Smooth muscle cell (in vitro differentiated cells): Measurements from ENCODE around the gene PRICKLE2. TPM values are rescaled to one million over a fixed set of nuclear protein-coding genes. Genes with fewer than 3 reads are reported as not detected.

ENCODE experiments used
- DNase-seq: peaks from one replicate; lab custom pipeline; 2025; ENCODE audit not compliant: unreplicated experiment; lab: John Stamatoyannopoulos, UW
- H2AFZ ChIP-seq: fragments of 200-600 bp; sonication (generic); 2 replicates; pipeline ENCODE4 v1.6.0; 2016; ENCODE audit warnings: antibody characterized with exemption, low read depth, mild to moderate bottlenecking
- H3F3A ChIP-seq: fragments of 200-600 bp; sonication (generic); 2 replicates; pipeline ENCODE4 v1.6.0; 2017; ENCODE audit warnings: antibody characterized with exemption, low read depth
- H3K27ac ChIP-seq: fragments of 200-600 bp; sonication (generic); 2 replicates; pipeline ENCODE4 v1.5.1; 2016; ENCODE audit warnings: low read depth, mild to moderate bottlenecking
- H3K27me3 ChIP-seq: fragments of 200-600 bp; sonication (generic); 2 replicates; pipeline ENCODE4 v1.6.1; 2016; ENCODE audit warnings: low read depth, mild to moderate bottlenecking
- H3K36me3 ChIP-seq: fragments of 200-600 bp; sonication (generic); 2 replicates; pipeline ENCODE4 v1.5.1; 2016; ENCODE audit warnings: low read depth
- H3K4me1 ChIP-seq: fragments of 200-600 bp; sonication (generic); 2 replicates; pipeline ENCODE4 v1.5.1; 2016; ENCODE audit warnings: low read depth
- H3K4me2 ChIP-seq: fragments of 200-600 bp; sonication (generic); 2 replicates; pipeline ENCODE4 v1.6.0; 2016; ENCODE audit warnings: mild to moderate bottlenecking
- H3K4me3 ChIP-seq: fragments of 200-600 bp; sonication (generic); 2 replicates; pipeline ENCODE4 v1.5.1; 2016; ENCODE audit warnings: mild to moderate bottlenecking
- H3K79me2 ChIP-seq: fragments of 200-600 bp; sonication (generic); 2 replicates; pipeline ENCODE4 v1.6.0; 2016; ENCODE audit warnings: low read depth, mild to moderate bottlenecking
- H3K9ac ChIP-seq: fragments of 200-600 bp; sonication (generic); 2 replicates; pipeline ENCODE4 v1.6.0; 2016; ENCODE audit warnings: low read depth
- H3K9me3 ChIP-seq: fragments of 200-600 bp; sonication (generic); replicated peaks from 2 replicates; pipeline ENCODE4 v1.5.1; 2016; ENCODE audit warnings: low read depth
- H4K20me1 ChIP-seq: fragments of 200-600 bp; sonication (generic); 2 replicates; pipeline ENCODE4 v1.6.0; 2016; ENCODE audit warnings: low read depth
- WGBS: methylation state at CpG from one replicate; pipeline ENCODE4 v1.1.7; 2016; ENCODE audit warnings: low lambda C conversion rate; 5-methylcytosine and 5-hydroxymethylcytosine counted together
- polyA plus RNA-seq: library from polyadenylated mRNA; unstranded; fragments of >200 nt; fragmentation: Nextera tagmentation; extraction: Ambion mirVana; gene quantifications from 2 replicates; pipeline ENCODE4 v1.2.1, GENCODE V29; 2016
- total RNA-seq: library from RNA; depleted of rRNA; stranded (reverse); fragments of >200 nt; gene quantifications from 2 replicates; pipeline ENCODE4 v1.2.3, GENCODE V29; 2014
- TF ChIP-seq, protein P1 (sequence below): fragments of 200-600 bp; sonication (generic); IDR thresholded peaks from 2 replicates; pipeline ENCODE4 v1.5.1; 2017; ENCODE audit warnings: borderline replicate concordance, mild to moderate bottlenecking, antibody characterized with exemption; ENCODE audit not compliant: insufficient read depth, poor library complexity, severe bottlenecking

PRICKLE2 gene
- total and polyA plus RNA-seq, 2 experiments from 2014 or later, result 7.8 to 49.9 TPM

DNA sequence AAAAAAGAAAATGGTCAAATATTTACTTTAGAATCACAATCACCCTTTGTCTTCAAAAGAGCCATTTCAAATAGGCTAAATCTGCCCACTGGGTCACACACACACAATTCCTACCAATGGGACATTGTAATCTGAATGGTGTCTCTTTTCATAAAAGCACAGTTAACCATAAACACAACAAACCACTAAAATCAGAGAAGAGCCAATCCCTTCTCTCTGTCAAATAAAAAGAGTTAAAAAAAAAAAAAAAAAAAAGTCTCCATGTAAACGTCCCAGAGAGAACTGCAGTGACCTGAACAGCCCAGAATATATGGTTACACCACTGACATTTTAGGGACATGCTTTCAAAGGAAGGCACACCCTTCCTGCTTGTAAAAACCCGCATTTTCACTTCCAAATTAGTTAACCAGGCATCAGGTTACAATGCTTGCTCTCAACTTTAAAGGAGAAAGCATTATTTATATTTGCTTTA, 63.7 kb downstream of the PRICKLE2 start:
- Histone ChIP-seq H3K9ac (no peak overlapping the region), H3K27ac (peak overlapping the region; percentile 95), H3K27me3 (no peaks in the 10 kb centered on the region), H3K4me3 (no peak overlapping the region), H3K79me2 (peaks cover 11% of the 10 kb centered on the region), H3K9me3 (no peaks in the 10 kb centered on the region), H3F3A (peaks cover 4% of the 10 kb centered on the region), H3K36me3 (peaks cover 35% of the 10 kb centered on the region), H2AFZ (no peak overlapping the region), H4K20me1 (peaks cover 26% of the 10 kb centered on the region), H3K4me1 (peaks cover 20% of the 10 kb centered on the region), H3K4me2 (no peak overlapping the region)
- no peak for DNase-seq
- WGBS, result 15% methylated on average over 2 of the region's 2 CpGs
- TF ChIP-seq, protein P1, sequence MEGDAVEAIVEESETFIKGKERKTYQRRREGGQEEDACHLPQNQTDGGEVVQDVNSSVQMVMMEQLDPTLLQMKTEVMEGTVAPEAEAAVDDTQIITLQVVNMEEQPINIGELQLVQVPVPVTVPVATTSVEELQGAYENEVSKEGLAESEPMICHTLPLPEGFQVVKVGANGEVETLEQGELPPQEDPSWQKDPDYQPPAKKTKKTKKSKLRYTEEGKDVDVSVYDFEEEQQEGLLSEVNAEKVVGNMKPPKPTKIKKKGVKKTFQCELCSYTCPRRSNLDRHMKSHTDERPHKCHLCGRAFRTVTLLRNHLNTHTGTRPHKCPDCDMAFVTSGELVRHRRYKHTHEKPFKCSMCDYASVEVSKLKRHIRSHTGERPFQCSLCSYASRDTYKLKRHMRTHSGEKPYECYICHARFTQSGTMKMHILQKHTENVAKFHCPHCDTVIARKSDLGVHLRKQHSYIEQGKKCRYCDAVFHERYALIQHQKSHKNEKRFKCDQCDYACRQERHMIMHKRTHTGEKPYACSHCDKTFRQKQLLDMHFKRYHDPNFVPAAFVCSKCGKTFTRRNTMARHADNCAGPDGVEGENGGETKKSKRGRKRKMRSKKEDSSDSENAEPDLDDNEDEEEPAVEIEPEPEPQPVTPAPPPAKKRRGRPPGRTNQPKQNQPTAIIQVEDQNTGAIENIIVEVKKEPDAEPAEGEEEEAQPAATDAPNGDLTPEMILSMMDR, result no peak

DNA sequence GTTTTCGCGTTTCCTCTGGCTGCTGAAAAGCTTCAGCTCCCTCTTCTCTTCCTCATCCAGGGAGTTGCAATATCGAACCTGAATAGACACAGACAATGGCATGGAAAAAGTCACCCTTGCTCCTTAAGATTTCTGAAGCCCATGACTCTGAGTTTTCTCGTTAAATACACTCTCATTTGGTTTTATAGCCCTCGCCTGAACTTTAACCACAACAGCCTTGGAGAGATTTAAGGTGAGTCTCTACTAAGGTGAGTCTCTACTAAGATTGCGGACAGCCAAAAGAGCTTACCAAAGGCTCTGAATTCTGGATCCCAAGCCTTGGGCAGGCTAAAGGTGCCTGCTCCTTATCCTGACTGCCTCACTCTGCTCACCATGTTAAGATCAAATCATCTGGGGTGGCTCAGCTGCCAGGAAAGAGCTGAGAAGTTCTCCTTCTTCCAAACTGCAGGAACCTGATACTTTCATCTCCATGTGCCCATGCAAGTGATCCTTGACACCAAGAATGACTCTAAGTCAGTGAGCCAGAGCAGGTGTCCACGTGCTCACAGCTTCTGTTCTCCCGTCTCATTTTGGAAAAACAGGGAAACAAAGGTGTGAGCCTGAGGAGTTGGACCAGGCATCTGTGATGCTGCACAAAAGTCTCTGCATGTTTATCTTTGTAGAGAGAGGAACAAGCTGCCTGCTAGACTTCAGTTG, 65.1 kb downstream of the PRICKLE2 start:
- TF ChIP-seq, protein P1, result no peak
- WGBS, result 93% methylated on average over 8 of the region's 8 CpGs
- DNase-seq, result no peak
- H2AFZ ChIP-seq, result no peak overlapping the region
- H4K20me1 ChIP-seq, result peaks cover 26% of the 10 kb centered on the region
- H3K79me2 ChIP-seq, result peaks cover 11% of the 10 kb centered on the region
- H3K4me2 ChIP-seq, result no peak overlapping the region
- no peaks in the 10 kb centered on the region for H3K27me3 ChIP-seq
- H3F3A ChIP-seq, result peaks cover 15% of the 10 kb centered on the region
- H3K27ac ChIP-seq, result no peak overlapping the region
- no peak overlapping the region for H3K4me3 ChIP-seq
- peaks cover 20% of the 10 kb centered on the region for H3K4me1 ChIP-seq
- H3K9ac ChIP-seq, result no peak overlapping the region
- H3K36me3 ChIP-seq, result peaks cover 46% of the 10 kb centered on the region
- no peaks in the 10 kb centered on the region for H3K9me3 ChIP-seq

DNA sequence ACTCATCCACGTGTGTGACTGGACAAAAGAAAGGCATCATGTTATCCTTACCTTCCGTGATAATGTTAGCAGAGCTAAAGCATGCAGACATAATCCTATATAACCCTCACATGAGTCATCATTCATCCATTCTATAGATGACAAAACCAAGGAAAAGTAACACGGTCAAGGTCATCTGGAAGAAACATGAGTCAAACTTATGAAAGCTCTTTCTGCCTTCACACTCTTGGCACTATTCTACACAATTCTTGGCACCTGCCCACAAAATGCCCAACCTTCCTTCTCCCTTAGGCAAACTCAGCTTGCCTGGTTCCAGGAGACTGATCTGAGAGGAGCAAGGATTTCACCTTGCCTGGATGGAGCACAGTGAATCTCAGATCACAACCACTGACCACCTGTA, 66.9 kb downstream of the PRICKLE2 start:
- Histone ChIP-seq H3K9me3 (no peaks in the 10 kb centered on the region), H3K79me2 (peaks cover 11% of the 10 kb centered on the region), H3K27me3 (no peaks in the 10 kb centered on the region), H3K4me1 (peaks cover 14% of the 10 kb centered on the region), H4K20me1 (peaks cover 23% of the 10 kb centered on the region), H3K4me3 (no peak overlapping the region), H3K27ac (peak overlapping the region; percentile 70), H3K9ac (no peak overlapping the region), H3K36me3 (peaks cover 47% of the 10 kb centered on the region), H3K4me2 (no peak overlapping the region), H3F3A (peaks cover 15% of the 10 kb centered on the region), H2AFZ (no peak overlapping the region)
- 53% methylated on average over 3 of the region's 3 CpGs for WGBS
- TF ChIP-seq, protein P1, result no peak
- no peak for DNase-seq
